Astrocyte of the spinal cord (primary cell): Measurements from ENCODE around the gene ING5.

Source experiments
- DNase-seq: peaks from one replicate; pipeline ENCODE4 v3.0.0; 2011; ENCODE audit warnings: low read depth, low spot score
- H3K4me3 ChIP-seq: 2 replicates; pipeline ENCODE4 v1.5.1; 2011; ENCODE audit warnings: low read depth, mild to moderate bottlenecking, low read length, moderate library complexity
- in situ Hi-C: cut with HindIII; loops from 2 replicates; pipeline ENCODE4 v1.10.0; 2017; ENCODE audit warnings: low sequenced_read_pairs
- TF ChIP-seq, protein P1 (sequence below): IDR thresholded peaks from 2 replicates; pipeline ENCODE4 v1.5.1; 2012; ENCODE audit warnings: low read depth, mild to moderate bottlenecking, low read length, inconsistent platforms

The ING5 gene

DNA sequence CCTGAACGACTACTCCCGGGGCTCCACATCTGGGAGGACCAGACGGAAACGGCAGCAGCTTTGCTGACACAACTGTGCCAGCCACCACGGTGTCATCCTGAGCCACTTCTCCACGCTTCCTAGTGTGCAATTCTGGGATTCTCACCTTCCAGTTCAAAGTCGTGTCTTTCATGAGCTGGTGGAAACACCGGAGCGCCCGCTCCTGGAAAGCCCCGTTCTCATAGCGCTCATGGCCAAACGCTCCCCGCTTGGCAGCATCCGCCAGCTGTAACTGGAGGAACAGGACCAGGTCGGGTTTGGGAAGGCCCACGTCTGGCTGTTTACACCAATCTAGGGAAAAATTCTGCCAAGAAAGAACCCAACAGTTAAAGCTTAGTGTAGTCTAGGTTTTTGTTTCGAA is 23.5 kb upstream of the ING5 start:
- no peak for DNase-seq
- H3K4me3 ChIP-seq, result no peak overlapping the region
- in situ Hi-C loops, result no loop called here
- TF ChIP-seq, protein P1, sequence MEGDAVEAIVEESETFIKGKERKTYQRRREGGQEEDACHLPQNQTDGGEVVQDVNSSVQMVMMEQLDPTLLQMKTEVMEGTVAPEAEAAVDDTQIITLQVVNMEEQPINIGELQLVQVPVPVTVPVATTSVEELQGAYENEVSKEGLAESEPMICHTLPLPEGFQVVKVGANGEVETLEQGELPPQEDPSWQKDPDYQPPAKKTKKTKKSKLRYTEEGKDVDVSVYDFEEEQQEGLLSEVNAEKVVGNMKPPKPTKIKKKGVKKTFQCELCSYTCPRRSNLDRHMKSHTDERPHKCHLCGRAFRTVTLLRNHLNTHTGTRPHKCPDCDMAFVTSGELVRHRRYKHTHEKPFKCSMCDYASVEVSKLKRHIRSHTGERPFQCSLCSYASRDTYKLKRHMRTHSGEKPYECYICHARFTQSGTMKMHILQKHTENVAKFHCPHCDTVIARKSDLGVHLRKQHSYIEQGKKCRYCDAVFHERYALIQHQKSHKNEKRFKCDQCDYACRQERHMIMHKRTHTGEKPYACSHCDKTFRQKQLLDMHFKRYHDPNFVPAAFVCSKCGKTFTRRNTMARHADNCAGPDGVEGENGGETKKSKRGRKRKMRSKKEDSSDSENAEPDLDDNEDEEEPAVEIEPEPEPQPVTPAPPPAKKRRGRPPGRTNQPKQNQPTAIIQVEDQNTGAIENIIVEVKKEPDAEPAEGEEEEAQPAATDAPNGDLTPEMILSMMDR, result no peak

DNA sequence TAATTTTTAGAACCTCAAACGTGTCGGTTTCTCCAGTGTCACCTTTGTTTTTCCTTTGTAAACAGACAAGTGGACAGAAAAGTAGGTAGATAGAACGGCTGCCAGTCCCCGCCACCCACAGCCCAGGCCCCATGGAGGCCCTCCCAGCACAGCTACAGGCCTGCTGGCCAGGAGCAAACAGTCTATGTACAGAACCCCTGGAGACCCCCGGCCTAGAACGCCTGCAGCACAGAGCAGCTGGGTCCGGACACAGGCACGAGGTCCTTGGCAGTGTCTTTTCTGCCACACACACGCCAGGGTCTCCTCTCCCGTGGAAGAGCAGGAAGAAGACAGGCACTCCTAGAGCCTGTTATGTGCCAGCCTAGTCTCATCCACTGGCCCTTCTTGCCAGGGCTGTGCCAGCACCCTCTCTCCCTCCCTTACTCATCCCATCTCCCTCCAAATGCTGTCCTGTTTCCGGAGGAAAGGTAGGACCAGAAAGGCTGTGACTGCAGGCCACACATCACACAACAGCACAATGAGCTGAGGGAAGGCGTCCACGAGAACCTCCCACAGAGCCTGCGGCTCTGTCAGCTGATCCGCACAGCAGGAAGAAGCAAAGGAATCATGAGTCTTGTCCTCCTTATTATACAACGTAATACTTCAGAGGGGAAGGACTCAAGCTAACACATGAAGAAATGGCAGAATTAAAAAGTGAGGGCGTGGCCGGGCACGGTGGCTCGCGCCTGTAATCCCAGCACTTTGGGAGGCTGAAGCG is 22.9 kb upstream of the ING5 start:
- DNase-seq, result no peak
- TF ChIP-seq, protein P1, result no peak
- no peak overlapping the region for H3K4me3 ChIP-seq
- in situ Hi-C loops, result no loop called here

DNA sequence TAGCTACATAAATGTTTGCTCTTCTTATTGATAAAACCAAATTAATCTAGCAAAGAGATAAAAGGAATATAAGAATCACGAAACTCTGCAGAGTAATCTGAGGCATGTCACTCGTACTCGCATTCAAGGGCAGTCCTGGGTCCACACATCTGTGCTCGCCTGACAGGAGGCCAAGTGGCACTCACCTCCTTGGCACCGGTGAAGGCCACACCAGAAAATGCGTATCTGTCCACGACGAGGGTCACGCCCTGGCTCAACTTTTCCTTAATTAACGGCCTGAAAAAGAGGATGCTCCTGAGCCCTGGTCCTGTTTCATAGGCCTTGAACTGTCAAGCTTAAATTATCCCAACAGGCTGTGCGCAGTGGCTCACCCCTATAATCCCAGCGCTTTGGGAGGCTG is 21.8 kb upstream of the ING5 start:
- DNase-seq, result no peak
- TF ChIP-seq, protein P1, result no peak
- H3K4me3 ChIP-seq, result no peak overlapping the region
- in situ Hi-C loops, result no loop called here

DNA sequence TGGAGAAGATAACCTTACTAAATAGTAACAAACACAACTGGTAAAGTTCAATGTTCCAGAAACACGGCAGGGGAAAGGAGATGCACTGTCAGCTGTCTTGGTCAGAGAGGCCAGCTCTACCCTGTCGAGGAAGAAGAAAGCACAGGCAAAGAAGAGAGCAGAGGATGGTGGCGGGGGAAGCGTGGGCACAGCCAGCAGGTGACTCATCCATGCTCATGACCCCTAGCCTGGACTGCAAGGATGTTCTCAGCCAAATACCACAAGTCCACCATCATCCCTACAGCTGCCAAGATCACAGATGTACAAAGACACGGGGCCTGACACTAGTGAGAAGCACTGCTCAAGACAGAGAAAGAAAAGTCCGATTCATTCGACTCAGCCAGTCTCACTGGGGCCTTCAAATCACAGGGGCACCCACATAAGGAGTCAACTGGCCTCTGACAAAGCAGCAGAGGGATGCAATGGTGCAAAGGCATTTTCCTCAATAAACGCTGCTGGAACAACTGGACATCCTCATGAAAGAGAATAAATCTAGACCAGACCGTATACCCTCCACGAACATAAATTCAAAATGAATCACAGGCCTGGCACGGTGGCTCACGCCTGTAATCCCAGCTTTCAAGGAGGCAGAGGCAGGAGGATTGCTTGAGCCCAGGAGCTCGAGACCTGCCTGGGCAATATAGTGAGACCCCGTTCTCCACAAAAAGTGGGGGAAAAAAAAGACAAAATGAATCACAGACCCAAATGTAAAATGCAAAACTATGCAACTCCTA is 20.8 kb upstream of the ING5 start:
- DNase-seq, result peak; percentile 95
- no peak overlapping the region for H3K4me3 ChIP-seq
- in situ Hi-C loops, result no loop called here
- TF ChIP-seq, protein P1, result no peak

DNA sequence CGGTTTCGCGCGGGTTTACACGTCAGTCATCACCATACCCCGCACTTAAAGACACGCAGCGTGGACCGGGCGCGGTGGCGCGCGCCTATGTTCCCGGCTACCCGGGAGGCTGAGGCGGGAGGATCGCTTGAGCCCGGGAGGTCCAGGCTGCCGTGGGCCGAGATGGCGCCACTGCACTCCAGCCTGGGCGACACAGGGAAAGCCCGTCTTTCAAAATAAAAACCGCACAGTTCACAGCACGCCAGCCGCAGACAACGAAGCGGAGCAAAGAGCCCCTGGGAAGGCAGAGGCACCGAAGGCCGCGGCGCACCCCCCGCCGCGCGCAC is 15.6 kb upstream of the ING5 start:
- no peak for DNase-seq
- TF ChIP-seq, protein P1, result no peak
- in situ Hi-C loops, result no loop called here
- H3K4me3 ChIP-seq, result peak overlapping the region; percentile 86

DNA sequence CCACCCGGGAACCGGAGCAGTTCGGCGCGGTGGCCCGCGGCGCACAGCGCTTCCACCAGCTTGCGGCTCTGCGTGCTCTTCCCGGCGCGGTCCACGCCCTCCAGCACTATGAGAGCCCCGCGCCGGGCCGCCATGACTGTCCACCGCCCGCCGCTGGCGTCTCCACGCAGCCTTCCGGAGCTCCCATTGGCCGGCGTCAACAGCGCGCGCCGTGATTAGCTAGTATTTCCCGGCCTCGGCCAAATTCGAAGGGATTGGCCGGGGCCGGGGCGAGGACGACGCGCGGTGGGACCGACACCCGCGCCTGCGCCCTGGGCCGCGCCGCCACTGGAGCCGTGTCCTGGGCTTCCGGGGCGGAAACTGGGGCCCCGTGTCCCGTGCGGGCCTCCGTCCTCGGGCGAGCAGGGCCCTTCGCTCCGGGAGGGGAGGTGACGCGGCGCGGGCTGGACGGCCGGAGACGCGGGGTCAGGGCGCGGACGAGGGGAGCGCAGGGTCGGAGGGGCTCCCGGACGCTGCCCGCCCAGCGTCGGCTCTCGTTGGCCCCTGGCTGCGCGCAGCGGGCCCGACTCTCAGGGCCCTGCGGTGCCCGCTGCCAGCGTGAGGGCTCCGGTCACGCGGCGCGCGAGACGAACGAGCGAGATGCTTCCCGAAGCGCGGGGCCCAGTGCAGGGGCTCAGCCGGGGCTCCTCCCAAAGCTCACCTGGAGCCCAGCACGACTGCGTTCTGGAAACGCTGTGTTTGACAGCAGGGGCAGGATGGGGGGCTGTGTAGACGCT is 15.0 kb upstream of the ING5 start, which contains the start of gene DTYMK:
DTYMK (minus strand) TSS at position 166 of the 776 bp plus-strand sequence; CDS start at position 134, 32 bp downstream.
- TF ChIP-seq, protein P1, result no peak
- peak; percentile 98 for DNase-seq
- in situ Hi-C loops, result no loop called here
- H3K4me3 ChIP-seq, result peak within 1 kb of the TSS; percentile 94
